Effector CD4-positive, alpha-beta T cell (primary cell): ENCODE results near the gene ENPEP.

ENCODE experiments used
- DNase-seq: peaks from one replicate; pipeline ENCODE4 v3.0.0-alpha.2; 2020

The ENPEP gene

DNA sequence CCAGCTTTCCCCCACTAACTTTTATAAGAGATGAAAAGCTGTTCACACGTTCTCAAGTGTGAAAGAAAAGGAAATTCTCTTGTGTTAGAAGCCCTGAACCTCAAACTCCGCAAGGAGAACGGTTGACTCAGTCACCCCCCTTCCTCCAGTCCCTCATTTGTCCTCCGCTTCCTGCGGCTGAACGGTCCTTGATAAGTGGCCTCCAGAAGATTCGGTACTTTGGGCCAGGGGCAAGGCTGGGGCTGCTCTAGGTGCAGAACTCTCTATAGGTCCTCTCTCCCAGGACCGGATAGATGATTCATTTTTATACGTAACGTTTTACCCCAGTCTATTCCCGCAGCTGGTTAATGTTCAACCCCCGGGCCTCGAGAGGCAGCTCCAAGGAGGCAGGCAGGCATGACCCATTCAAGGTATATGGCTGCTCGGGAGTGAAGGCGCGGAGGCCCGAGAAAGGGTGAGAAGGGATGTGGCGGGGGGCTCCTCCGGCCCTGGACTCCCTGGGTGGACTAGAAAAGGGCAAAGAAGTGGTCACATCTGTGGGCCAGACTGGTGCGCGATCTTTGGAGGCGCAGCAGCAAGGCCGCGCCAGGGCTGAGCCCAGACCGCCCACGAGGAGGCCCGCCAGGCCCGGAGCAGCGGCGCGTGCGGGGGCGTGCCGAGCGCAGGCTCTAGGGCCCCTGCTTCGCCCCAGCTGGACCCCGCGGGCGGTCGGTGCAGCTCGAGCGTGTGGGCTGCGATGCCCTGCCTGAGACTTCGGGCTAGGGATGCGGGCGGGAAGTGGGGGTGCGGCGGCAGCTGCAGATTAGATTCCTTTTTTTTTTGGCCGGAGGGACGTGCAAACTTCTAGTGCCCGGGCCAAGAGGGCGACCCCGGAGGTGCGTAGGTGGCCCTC lies 135.2 kb downstream of the ENPEP start:
- DNase-seq: no peak

DNA sequence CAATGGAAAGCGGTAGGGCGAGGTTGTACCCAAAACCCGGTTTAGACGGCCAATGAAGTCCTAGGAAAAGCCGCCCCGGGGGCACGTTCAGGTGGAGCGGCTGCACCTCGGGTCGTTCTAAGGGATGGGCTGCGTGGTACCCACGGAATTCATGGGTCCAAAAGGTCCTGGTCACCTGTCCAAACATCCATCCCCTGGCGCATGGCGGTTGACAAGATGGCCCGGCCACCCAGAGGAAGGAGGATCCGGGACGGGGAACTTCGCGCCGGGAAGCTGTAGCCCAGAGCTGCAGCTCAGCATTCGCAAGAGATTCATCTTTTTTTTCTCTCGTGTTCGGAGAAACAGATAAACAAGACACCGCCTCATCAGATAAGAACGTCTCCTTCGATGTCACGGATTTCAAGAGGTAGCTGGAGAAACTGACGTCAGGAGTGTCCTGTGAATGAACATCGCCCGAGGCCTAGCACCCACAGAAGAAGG lies 136.1 kb downstream of the ENPEP start:
- DNase-seq: no peak

DNA sequence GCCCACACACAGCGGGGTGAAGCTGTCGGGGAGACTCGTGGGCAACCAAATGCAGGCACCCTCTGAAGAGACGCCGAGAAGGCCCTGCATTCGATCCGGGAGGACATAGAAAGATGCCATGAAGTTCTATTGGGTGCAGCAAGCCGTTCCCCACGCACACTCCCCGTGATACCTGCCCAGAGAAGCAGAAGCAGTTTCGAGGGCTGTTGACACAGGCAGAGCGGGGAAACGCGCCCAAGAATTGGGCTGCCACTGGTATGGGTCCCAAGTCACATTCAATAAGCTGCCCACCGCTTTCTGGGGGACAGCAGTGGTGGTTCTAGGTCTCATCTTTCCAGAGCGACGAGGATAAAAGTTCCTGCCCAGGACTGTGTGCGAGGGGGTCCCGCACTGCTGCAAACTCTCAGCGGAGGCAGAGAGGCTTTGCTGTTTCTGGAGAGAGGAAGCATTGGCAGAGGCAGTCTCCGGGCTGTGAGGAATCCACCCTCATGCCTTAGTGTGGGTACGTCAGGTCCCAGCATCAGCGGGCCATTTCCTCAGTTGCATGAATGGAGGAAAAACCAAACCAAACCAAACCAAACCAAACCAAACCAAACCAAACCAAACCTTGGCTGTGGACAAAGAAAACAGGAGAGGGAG lies 136.8 kb downstream of the ENPEP start:
- DNase-seq: no peak

DNA sequence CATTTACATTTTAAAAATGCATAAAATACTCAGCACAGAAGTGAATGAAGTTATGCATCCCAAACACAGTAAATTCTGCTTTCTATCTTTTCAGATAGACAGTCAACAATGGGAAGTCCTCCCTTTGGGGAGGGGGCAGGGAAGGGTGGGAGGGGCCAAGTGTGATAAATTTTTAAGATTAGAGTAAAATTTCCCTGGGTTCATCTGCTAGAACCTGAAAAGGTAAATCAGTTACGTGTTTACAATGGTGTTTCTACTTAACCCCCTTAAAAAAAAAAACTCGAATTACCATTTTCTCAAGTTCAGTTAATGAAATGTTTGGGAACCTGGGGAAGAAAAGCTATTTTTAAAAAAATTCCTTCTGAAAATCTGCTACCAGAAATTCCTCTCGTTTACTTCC lies 137.8 kb downstream of the ENPEP start:
- no peak for DNase-seq

DNA sequence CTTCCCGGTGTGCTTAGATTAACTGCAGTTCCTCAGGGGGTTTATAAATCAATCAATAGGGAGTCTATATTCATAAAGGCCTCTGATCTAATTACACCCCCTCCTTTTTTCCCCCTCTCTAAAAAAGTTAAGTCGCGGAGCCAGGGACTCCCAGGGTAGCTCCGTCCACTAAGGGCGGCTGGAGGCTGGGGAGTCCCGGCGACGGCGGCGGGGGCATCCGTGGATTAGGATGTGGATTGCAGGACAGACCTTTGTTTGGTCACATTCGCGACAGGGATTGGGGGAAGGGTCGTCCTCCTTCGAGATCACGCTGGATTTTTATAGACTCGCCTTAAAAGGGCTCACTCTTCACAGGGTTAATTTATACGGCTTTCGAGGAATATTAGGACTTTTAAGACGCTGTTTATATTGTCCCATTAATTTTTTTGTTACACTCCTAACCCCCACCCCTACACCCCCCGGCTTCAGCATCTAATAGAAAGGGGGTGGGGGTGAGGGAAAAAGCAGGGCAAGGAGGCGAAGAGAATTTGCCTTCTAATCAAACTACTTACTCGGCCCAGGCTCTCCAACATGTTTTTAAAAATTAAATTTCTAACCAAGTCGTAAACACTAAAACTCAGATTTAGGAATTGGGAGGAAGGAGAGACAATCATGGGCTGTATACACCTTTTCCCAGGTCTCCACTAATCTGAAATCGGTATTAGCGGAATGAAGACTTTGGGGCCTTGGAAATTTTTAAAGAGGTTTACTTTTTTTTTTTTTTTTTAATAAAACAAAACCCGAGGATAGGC lies 138.4 kb downstream of the ENPEP start:
- no peak for DNase-seq
